Osteocyte (in vitro differentiated cells): Measurements from ENCODE around the gene BEST1. TPM values are rescaled to one million over a fixed set of nuclear protein-coding genes. Genes with fewer than 3 reads are reported as not detected.
A peak's percentile ranks its signal among the peaks of the same experiment; 100 is the strongest.

Source experiments
- DNase-seq: peaks from one replicate; pipeline ENCODE4 v3.0.0; 2021; ENCODE audit warnings: mixed read lengths; ENCODE audit not compliant: unreplicated experiment; ENCODE audit errors: extremely low spot score
- H3K27ac Mint-ChIP-seq: one replicate; pipeline ENCODE4 v1.8.0; 2021; ENCODE audit warnings: mild to moderate bottlenecking, mixed read lengths; ENCODE audit not compliant: unreplicated experiment
- H3K27me3 Mint-ChIP-seq: one replicate; pipeline ENCODE4 v1.8.0; 2021; ENCODE audit warnings: mixed read lengths; ENCODE audit not compliant: unreplicated experiment
- H3K36me3 Mint-ChIP-seq: one replicate; pipeline ENCODE4 v1.8.0; 2021; ENCODE audit warnings: mixed read lengths; ENCODE audit not compliant: unreplicated experiment
- H3K4me1 Mint-ChIP-seq: one replicate; pipeline ENCODE4 v1.8.0; 2021; ENCODE audit warnings: mixed read lengths; ENCODE audit not compliant: unreplicated experiment
- H3K4me3 Mint-ChIP-seq: one replicate; pipeline ENCODE4 v1.8.0; 2021; ENCODE audit warnings: mild to moderate bottlenecking, moderate library complexity, mixed read lengths; ENCODE audit not compliant: unreplicated experiment
- H3K9me3 Mint-ChIP-seq: one replicate; pipeline ENCODE4 v1.8.0; 2021; ENCODE audit warnings: mixed read lengths; ENCODE audit not compliant: unreplicated experiment
- total RNA-seq: library from RNA; stranded (reverse); gene quantifications from 2 replicates; pipeline ENCODE4 v1.2.1, GENCODE V29; 2021
- TF ChIP-seq, protein P1 (sequence below): fragments of 200-600 bp; sonication (generic); IDR thresholded peaks from 2 replicates; pipeline ENCODE4 v1.5.0; 2021; ENCODE audit warnings: antibody characterized with exemption, mild to moderate bottlenecking, moderate library complexity

The BEST1 gene
- total RNA-seq, 1 donor from 2014 or later = 0.81 TPM

DNA sequence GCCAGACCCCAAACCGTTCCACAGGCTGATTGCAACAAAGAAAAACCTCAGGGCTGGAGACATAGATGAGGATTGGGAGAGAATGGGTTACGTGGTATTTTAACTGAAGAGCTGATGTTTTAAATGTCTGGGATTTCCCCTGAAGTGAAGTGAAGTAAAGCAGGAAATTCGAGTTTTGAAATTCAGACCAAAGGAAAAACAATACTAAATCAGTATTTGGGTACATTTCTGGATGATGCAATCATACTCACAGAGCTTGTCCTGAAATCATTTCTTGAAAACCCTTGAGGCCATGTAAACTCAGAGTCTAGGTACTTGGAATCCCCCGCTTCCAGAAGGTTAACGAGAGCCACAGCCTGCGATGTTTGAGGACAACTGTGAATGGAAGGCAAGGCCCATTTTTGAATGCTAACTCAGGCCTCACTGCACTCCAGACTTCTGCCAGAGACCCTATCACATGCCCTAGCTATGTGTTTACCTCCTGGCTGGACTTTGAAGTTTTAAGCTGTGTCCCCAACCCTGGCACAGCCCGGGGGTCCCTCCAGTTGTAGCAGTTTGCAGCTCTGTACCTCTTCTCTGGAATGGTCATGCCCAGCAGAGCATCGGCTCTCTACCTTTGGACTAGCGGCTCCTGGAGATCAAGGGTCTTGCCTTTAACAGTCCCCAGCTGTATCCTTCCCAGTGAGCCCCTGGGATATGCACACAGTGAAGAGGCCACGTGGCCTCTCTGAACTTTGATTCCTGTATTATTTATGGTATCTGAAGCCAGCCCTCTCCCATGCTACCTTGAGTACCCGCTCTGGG lies 22.7 kb downstream of the BEST1 start:
- TF ChIP-seq, protein P1, sequence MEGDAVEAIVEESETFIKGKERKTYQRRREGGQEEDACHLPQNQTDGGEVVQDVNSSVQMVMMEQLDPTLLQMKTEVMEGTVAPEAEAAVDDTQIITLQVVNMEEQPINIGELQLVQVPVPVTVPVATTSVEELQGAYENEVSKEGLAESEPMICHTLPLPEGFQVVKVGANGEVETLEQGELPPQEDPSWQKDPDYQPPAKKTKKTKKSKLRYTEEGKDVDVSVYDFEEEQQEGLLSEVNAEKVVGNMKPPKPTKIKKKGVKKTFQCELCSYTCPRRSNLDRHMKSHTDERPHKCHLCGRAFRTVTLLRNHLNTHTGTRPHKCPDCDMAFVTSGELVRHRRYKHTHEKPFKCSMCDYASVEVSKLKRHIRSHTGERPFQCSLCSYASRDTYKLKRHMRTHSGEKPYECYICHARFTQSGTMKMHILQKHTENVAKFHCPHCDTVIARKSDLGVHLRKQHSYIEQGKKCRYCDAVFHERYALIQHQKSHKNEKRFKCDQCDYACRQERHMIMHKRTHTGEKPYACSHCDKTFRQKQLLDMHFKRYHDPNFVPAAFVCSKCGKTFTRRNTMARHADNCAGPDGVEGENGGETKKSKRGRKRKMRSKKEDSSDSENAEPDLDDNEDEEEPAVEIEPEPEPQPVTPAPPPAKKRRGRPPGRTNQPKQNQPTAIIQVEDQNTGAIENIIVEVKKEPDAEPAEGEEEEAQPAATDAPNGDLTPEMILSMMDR = no peak
- H3K27me3 Mint-ChIP-seq = no peaks in the 10 kb centered on the region
- DNase-seq = no peak
- H3K36me3 Mint-ChIP-seq = no peaks in the 10 kb centered on the region
- H3K9me3 Mint-ChIP-seq = no peaks in the 10 kb centered on the region
- peak overlapping the region; percentile 99 for H3K27ac Mint-ChIP-seq
- H3K4me3 Mint-ChIP-seq = peak overlapping the region; percentile 49
- peaks cover 68% of the 10 kb centered on the region for H3K4me1 Mint-ChIP-seq

DNA sequence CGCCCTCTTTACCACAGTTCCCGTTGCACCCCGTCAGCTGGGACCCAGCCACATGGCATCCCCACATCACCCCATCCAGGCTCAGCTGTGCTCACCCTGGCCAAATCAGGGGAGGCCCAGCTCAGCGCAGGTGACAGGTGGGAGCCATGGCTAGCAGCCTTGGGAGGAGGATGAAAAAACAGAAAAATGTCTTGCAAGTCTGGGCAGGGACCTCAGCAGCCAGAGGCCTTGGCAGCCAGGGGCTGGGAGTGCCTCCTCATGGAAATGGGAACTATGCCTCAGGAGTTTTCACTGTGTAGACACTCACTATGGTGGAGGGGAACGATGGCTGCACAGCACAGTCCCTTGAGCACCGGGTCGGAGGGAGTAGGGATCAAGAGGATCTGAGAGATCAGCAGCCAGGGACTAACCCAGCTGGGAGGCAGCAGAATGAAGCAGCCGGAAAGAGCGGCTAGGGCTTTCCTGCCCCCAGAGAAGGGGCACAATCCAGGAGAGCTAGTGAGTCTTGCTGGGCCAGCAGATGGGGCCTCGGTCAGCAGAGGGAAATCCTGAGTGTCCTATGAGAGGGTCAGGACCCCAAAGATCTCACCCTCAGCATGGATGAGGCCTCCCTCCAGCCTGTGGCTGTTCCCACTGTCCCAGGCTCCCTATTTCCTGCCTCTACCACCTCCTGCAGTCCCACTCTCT lies 23.5 kb downstream of the BEST1 start:
- H3K27me3 Mint-ChIP-seq = no peaks in the 10 kb centered on the region
- TF ChIP-seq, protein P1 = no peak

DNA sequence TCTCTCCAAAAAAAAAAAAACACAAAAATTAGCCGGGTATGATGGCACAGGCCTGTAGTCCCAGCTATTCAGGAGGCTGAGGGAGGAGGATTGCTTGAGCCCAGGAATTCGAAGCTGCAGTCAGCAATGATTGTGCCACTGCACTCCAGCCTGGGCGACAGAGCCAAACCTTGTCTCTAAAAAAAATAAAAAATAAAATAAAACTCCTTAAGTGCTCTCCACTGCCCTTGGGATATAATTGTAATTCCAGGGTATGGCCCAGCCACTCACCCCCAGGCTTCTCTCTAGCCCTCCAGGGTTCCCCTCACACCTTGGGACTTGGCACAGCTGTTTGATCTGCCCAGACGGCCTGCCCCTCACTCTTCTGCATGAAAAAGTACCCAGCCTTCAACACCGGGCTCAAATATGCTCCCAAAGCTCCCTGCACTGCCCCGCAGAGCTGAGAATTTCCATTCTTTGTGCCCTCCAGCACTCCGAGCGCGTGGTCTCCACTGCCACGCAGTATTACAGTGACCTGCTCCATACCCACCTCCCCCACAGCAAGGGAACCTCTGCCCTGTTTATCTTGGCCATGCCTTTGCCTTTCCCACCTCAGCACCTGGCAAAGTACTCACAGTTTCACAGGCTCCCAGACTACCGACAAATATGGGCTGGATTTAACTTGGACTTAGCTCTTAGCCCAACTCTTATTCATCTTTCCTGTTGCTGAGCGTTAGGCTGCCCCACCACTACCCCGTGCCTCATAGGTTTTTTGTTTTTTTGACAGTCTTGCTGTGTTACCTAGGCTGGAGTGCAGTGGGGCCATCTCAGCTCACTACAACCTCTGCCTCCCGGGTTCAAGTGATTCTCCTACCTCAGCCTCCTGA lies 24.8 kb downstream of the BEST1 start:
- Mint-ChIP-seq H3K27ac (peak overlapping the region; percentile 81), H3K27me3 (no peaks in the 10 kb centered on the region), H3K9me3 (no peaks in the 10 kb centered on the region), H3K4me1 (peaks cover 56% of the 10 kb centered on the region), H3K36me3 (no peaks in the 10 kb centered on the region), H3K4me3 (no peak overlapping the region)
- no peak for DNase-seq
- TF ChIP-seq, protein P1 = no peak

More for the DNA sequence above, 23.5 kb downstream of the BEST1 start:
- Mint-ChIP-seq H3K4me1 (peaks cover 63% of the 10 kb centered on the region), H3K27ac (peak overlapping the region; percentile 99), H3K36me3 (no peaks in the 10 kb centered on the region), H3K4me3 (peak overlapping the region; percentile 14), H3K9me3 (no peaks in the 10 kb centered on the region)
- no peak for DNase-seq

DNA sequence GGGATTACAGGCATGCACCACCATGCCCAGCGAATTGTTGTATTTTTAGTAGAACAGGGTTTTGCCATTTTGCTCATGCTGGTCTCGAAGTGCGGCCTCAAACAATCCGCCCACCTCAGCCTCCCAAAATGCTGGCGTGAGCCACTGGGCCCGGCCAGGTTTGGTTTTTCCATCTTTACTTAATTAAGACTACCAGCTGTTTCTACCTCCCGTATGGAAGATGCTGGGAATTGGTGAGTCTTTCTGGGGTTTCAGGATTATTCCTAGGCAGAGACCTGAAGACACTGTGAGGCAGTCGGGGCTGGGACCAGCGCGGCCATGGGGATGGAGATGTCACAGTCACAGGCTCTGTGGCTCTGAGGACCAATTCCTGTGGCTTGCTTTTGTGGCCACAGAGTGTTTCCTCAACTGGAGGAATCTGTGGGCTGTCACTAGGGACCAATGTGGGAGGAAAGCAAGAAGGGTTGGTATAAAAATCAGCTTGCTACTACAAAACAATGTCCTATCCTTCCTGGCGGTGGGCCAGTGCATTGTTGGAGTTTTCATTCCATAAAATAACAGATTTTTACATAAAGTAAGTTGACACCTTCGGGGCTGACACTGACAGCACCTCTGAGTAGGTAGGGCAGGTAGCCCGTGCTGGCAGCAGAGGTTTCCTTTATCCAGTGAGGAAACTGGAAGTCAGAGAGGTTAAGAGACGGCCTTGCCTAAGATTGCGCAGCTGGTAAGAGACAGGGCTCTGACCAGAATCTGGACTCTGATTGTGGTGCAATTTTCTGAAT lies 25.7 kb downstream of the BEST1 start:
- TF ChIP-seq, protein P1 = no peak
- Mint-ChIP-seq H3K27ac (peak overlapping the region; percentile 54), H3K4me3 (no peak overlapping the region), H3K27me3 (no peaks in the 10 kb centered on the region), H3K36me3 (no peaks in the 10 kb centered on the region), H3K9me3 (no peaks in the 10 kb centered on the region), H3K4me1 (peaks cover 49% of the 10 kb centered on the region)
- DNase-seq = no peak
